HCEC 1CT (cell line): ENCODE measurements around the gene ATP10A.

Source experiments
- DNase-seq: peaks from one replicate; pipeline ENCODE4 v3.0.0-alpha.2; 2017

Gene ATP10A

DNA sequence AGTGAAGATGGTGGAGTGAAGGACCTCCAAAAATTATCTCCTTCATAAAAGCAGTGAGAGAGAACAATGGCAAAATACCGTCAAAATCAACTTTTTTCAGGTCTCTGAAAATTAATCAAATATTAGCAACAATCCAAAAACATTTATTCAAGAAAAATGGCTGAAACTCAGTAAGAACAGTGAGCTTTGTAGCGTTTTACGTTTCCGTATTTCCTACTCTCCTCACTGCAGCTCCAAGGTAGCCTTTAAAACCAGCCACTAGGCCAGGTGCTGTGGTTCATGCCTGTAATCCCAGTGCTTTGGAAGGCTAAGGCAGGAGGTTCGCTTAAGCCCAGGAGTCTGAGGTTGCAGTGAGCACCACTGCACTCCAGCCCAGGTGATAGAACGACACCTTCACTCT is 38.5 kb downstream of the ATP10A start:
- DNase-seq: no peak

DNA sequence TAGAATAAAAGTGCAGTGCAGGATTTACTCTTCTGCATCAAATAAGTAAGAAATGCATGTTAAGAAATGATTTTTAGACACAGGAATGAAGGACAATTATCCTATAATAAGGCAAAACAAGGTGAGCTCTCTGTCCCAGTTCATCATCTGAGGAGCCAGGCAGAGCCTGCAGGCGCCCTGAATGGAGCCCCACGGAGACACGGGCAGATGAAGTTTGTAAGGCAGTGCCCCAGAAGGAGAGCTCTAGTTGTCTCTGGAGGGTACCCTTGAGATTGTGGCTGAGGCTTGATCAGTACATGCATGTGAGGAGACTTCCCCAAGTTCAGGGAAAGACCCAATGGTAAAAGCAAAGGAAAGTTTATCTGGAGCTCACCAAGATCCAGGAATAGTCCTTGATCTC is 50.3 kb downstream of the ATP10A start:
- DNase-seq: no peak

DNA sequence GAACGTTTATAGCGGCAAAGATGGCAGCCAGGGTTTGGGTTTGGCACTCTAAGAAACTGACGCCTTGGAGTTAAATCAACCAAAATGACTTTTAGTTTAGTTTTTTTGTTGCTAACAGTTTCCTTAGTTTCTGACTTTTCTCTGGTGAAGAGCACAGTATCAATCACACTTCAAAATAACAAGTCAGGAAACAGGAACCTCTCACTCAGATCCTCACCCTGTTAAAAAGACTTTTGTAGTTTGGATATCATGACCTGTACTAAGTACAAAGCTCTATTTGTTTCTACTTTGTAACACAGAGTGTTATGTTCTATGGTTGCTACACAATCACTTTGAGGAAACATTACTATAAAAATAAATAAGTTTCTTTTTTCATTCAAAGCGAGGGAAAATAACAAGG is 51.1 kb downstream of the ATP10A start:
- DNase-seq: no peak

DNA sequence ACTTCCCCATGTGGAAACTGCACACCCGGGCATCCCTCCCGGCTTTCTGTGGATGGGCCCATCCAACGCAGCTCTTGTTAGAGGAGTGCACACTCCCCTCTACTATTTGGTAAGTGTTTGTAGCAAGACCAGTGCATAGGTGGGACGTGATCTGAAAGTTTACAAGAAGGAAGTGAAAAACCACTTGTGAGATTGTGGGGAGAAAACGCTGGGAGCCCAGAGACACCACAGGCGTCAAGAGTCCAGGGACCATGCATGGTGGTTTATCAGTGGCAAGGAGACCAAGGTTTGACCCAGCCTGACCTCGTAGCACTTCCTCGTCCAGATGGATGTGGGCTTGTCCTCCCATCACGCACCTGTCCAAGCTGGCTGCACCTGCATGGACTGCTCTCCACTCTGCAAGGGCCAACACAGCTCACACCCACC is 51.6 kb downstream of the ATP10A start:
- DNase-seq: no peak

DNA sequence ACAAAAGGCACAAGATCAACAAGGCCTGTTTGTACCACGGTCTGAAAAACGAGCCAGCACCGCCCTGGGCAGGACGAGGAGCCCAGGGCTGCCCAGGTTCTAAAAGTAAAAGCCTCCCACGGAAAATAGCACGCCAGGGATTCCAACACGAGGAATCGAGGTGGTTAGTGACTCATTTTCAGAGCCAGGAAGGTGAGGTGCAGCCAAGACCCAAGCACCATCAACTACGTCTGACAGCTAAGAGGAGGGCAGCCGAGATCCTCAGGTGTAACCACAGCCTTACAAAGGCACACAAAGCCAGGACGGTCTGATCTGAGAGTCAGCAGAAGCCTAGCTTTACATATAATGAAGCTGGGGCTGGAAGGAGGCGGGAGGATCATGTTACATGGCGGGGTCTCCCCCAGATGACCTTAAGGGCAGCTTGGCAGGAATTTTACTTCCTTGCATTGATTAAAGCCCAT is 52.5 kb downstream of the ATP10A start:
- no peak for DNase-seq

DNA sequence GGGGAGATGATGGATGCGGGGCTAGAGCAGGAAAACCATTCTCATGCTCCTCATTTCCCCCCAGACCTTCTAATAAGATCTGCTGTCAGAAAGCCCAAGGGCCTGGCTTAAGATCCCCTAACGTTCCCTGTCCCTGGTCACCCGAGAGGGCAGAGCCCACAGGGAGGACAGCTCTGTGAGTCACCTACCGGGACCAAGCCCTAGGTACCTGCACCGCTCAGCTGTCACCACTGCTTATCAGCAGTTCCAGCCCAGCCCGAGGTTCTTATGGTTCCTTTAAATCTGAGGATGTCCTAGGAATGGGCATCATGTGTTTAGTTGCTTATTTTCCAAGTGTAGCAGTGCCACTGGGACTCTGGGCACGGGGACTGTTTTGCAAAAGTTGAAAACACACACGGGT is 53.0 kb downstream of the ATP10A start:
- DNase-seq: no peak

DNA sequence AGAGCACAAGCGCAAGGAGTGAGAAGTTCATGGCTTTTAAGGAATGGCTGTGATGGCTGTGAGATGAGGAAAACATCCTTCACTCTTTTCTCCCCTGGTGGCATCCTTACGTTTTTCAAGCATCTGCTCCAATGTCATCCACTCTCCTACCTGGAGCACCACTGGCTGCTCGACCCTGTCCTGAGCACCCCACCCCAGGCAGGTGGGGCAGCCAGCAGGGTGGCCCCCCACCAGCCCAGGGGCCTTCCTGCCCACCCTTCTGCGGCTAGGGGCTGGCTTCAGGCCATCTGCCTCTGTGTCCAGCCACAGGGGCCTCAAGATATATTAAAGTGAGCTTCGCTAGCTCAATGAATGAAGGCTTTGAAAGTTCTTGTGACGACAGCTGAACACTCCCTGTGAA is 56.1 kb downstream of the ATP10A start:
- DNase-seq: no peak

DNA sequence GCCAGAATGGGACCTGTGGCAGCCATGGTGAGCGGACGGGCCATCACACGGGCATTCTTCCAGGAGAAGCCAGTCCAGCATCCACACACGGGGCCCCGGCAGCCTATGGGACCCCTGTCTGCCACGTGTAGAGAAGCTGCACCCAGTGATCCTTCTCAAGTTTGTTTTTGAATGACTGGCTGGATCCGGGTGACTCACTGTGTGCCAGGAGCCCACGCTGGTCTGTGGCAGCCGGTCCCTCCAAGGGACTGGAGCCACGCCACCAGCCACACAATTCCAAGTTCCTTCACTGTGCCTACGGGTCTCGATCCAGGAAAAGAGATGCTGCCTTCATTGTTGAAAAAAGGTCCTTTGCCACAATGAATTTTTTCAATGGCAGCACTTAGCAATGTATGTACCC is 58.1 kb downstream of the ATP10A start:
- no peak for DNase-seq

DNA sequence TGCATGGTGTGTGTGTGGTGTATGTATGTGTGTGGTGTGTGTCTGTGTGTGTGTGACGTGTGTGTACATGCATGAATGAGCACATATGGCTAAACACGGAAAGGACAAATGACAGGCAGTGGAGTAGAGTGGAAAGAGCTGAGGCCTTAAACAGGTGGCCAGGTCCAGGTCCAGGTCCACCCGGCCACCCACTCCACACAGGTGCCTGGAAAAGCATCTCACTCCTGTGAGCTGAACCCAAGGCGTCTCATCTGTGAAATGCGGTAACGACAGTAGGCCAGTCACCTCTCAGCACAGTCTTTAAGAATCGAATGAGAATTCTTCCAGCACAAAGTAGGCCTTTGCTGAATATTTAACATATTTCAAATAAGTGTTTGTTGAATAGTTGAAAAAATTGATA is 58.7 kb downstream of the ATP10A start:
- DNase-seq: no peak

DNA sequence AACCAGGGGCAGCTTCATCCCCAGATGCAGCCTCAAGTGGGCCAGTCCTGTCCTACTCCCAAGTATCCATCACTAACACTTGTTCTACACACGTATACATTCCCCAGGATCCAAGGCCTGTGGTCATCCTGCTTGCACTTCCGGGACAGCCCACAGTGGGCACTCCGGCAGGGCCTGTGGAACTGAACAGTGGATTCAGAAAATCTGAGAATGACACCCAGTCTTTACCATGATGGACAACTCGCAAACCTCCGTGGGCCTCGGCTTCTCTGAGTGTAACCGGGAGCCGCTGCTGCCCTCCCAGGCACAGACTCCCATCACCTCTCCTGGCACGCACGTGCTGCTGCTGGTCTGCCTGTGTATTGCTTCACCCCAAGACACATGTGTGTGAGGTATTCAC is 59.6 kb downstream of the ATP10A start:
- DNase-seq: no peak

DNA sequence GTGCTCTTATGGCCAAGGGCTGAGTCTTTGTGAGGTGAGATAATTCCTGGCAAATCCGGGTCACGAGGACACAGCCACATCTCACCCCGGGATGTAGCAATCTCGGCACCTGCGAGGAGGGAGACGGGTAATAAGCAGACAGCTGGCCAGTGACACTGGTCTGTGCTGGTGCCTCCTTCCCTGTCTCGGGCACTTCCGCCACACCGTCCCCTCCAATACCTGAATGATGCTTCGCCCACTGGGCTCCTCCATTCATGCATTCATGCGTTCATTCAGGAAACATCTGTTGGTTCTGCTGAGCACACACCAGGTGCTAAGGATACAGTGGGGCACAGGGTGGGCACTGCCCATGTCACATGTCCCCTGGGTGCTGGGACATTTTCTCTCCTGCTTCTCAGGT is 60.1 kb downstream of the ATP10A start:
- DNase-seq: no peak

DNA sequence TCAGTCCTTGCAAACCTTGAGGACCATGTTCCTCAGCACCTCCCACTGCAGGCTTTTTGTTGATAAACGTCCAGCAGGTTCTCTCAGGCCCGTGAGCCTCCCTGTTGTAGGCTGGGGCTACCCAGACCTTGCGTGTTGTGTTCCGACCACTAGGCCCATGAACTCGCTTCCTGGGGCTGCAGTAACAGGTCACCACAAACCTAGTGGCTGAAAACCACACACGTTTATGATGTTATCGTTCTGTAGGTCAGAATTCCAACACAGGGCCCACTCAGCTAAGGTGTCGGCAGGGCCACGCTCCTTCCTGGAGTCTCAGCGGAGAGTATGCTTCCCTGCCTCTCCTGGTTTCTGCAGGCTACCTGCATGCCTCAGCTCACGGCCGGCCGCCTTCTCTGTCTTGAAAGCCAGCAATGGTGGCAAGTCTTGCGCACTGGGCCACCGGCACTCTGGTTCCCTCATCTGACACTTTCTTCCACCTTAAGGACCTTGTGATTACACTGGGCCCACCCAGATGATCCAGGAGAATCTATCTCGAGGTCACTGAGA is 60.8 kb downstream of the ATP10A start:
- no peak for DNase-seq

DNA sequence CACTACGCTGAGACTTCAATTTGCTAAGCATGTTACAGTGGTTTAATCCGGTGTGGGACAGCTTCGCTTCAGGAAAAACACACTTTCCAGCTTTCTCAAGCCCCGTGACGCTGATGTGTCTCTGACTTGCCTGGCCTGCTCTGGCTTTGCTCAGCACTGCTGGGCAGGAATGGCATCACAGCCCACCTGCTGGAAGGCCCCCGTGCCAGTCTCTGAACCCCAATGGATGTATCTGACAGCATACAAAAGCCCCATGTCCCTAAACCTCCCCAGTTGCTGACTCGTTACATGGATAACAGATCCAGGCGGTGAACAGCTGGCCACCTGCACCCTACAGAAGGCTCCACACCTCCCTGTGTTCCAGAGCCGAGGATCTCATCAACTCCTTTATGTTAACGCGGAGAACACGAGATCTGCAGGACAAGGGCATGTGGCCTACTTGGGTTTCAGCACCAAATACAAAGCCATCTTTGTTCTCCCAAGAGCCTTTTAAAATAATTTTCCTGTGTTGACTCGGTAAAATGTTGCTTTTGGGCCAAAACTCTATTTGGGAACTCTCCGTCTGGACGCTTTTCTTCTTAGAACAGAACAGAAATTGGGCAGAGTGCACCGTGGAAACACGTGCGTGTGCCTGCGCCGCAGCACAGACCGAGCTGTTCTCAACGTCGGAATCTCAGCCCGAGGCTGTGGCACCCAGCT is 61.4 kb downstream of the ATP10A start:
- no peak for DNase-seq

DNA sequence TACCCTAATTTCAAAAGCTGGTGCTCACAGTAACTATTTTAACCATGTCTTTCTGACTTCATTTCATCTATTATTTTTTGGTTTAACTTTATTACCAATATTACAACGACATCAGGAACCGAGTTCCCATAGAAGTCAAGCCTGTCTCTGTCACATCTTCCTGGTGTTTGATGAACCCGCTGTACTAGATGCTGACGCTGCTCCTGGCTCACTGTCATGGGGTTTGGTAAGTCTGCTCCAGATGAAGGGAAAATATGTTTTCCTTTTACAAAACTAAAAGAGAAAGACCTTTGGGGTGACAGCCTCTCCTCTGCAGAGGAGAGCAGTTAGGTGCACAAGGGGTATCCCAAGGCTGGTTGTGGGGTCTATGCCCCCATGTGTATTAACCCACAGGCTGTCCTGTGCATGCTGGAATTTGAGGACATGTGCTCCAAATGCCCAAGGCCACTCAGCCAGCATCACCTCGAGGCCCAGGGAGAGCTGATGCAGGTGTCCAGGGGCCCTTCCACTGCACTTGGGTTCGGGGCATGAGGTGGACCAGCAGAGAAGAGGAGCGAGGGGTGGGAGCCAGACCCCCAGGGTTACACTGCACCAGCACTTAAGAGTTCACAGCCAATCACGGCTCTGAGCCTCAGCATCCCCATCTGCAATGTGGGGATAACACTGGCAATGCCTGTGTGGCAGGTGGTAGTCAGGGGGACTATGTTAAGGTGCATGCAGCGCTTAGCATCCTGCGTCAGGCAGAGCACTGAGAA is 62.2 kb downstream of the ATP10A start:
- DNase-seq: no peak

DNA sequence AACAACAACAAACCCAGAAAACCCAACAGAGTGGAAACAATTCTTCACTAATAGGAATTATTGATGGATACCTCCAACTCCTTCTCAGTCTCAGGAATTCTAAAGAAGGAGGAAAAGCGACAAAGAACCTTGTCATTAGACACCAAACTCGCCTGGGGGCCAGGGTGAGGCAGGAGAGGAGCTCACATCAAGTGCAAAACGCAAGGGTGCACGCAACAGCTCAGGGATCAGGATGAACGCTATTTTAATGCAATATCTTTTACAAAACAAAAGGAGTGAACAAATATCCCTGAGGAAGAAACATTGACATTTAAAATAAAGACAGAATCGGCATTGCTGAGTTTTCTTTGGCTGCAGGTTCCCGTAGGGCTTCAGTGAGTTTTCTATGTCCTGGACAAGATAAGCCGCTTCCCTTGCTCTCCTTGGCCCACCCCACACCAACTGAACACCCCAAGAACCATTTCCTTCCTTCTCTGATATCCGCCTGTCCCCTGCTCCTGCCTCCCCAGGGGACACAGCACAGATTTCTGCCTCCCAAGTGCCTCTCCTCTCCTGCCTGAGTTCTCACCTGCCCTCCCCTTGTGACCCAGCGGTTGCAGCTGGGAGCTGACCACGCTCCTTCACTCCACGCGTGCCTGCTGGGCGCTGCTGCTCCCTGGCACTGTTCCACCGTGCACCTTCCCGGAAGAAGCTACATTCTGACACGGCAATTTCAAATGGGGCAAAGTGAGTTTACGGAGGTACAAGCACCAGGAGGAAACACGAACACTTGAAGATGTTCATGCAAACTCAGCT is 63.0 kb downstream of the ATP10A start:
- no peak for DNase-seq

DNA sequence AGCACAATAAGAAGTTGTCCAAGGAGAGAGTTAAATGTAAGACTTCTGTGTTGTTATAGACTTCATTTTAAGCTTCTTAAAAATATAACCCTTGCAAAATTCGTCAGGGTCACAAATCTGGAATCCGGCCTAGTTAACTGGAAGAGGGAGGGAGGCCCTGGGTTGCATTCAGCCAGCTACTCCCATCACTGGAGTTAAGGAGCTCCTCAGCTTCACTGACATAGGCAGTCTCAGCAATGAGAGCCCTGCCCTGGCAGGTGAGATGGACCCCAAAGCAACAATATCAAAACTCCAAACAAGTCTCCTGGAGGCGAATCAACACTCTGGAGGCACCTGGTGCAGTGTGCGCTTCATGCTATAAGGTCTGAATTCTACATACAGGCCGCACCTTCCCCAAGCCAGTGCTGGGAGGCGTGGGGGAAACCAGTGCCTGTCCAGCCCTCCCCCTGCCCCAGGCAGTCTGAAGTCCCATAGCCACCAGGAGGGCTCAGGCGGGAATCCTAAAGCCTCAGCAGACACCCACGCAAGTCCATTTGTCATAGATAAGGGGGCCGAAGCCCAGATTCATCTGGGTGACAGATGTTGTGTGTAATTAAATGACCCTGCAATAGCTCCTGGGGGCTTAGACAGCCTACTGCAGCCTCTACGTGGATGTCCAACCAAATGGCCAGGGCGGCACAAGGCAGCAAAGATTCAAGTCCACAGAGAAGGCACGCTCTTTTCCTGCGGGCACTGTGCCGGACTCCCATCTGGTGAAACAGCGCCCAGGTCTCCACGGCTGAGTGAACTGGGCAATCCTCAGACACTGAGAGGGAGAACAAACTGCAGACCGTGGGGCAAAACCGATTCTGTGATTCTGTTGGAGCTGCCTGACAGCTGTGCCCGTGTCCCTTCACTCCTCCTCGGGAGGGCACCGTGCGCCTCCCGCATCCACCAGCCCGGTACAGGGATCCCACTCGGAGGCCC is 64.9 kb downstream of the ATP10A start:
- DNase-seq: no peak

DNA sequence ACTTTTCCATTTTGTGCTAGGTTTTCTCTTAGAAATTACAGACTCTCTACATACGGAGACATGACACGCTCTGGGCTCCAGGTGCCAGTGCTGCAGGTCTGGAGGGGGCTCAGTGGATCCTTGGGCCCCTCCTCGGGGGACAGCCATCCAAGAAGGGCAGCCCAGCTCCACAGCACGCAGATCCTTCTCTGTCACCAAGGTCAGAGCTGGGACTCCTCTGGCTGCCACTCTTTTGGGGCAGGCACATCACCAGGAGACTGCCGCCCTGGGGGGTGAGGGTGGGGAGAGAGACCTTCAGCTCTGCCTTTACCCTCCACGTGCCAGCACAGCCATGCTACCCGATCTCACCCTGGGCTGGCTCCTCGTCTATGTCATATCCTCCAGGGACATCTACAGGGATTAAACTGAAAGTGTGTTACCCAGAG is 65.6 kb downstream of the ATP10A start:
- DNase-seq: no peak

DNA sequence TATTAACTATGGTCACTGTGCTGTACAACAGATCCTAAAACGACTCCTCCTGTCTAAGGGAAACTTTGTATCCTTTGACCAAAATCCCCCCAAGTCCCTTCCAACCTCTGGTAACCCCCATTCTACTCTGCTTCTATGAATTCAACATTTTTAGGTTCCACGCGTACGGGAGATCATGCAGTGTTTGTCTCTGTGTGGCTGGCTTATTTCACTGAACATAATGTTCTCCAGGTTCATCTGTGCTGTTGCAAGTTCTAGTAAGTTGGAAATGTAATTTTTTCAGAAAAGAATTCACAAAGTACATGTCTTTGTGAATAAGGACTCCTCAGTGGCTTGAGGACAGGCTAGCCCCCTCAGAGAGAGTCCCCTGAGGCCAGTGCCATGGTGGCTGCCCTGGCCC is 66.1 kb downstream of the ATP10A start:
- no peak for DNase-seq

DNA sequence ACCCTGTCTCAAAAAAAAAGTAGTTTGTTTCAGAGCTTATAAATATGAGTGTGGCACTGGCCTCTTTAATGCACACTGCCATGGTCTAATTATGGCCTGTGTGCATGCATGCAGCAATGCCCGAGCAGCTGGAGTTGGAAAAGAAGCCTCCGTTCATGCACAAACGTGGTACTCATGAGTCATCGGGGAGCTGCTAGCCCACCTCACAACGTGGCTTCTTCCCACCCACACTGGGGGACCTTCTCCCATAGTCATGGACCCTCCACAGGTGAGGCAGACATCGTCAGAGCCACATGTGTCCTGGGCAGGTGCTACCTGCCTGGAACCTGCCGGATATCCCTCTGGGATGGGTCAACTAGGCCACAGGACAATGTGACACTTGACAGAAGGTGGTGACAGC is 66.7 kb downstream of the ATP10A start:
- no peak for DNase-seq

DNA sequence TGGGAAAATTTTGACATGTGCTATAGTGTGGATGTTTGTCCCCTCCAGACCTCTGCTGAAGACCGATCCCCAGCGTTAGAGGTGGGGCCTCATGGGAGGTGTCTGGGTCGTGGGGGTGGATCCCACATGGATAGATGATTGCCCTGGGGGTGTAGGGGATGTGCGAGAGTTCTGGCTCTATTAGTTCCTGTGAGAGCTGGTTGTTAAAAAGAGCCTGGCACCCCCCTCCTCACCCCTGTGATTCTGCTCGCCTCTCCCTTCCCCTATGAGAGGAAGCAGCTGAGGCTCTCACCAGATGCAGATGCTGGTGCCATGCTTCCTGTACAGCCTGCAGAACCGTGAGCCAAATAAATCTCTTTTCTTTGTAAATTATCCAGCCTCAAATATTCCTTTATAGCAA is 67.4 kb downstream of the ATP10A start:
- no peak for DNase-seq

DNA sequence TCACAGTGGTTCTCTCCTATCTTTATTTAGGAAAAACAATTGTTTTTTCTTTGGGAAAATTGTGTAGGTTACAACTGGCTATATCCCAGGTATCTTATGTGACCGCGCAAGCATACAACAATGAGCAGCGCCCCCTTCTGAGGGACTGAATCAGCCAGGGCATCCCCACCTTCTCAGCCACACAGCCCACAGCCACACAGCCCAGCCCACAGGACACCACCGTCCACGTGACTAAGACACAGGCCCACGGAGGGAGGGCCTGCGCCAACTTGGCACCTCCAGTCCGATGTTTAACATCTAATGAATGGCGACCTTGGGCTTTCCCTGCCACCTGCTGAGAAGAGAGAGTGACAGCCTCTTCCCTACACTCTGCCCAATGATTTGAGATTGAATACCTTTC is 68.1 kb downstream of the ATP10A start:
- DNase-seq: no peak

DNA sequence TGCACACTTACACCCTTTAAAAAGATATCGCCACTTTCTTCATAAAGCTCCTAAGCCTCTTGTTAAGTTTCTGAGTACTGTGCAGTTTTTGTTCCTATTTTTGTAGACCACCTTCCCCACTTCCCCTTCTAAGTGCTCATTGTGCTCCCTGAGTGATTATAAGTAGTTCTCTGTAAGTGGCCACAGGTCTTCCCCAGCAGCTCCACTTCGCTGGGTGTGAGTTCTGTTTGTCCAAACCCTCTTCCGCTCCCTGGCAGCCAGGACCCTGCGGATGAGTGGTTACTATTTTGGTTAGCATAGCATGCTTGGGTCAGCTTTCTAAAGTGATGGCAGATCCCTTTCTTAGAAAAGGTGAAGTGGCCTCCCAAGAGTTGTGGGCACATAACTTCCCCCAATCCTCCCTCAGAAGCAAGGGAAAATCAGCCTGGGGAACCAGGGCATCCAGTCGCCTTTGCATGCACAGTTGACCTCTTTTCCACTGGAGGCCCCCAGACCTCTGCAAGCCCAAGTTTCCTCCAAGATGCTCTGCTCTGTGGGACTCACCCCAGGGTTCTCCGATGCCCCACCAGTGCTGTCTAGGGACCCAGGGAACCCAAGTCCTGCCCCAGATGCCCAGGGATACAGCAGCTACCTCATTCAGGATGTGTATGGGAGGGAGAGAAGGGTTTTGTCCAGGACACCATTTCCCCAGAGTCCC is 69.6 kb downstream of the ATP10A start:
- no peak for DNase-seq
